ENCODE measurements around the gene RAD51B.
"Not testable (repeated sequence)": the region's sequence is repeated elsewhere in the genome, so short reads cannot be mapped to it uniquely, and the experiment has no call there.

RAD51B gene

DNA sequence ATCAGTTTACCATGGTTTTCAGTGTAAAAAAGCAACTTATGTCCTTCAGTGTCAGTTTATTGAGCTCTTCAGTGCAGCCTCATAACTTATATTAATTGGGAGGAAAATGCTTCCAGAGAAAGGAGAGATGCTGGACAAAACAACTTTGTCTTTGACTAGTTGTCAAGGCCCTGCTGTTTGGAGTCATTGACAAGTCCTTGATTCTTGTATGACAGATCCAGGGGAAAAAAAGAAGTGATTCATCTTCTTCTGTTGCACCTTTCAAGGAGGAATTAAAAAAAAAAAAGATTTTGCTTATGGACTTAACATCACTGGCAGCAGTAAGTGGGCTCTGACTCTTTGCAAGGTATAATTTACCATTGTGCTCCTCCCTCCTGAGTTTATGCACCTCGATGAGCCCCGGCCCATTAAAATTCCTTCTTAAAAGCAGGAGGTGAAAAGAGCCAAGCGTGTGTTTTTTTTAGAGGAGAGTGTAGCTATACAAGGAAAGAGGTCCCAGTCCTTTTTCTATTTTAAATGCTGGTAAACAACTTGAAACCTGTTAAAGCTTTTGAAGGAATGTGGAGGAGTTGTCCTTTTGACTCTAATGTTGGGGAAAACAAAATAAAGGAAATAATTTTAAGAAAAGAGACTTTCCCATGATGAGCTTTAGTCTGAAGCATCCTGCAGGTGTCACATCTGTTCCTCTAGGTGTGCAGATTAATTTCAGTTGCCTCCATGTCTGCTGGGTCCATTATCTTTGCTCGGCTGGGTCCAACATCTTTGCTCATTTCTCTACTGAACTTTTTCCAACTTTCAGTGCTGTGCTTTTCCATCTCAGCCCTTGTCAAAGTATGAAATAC, 431.6 kb downstream of the RAD51B start:
- no peak for DNase-seq (ENCODE audit: low read depth in 2 of 2)

DNA sequence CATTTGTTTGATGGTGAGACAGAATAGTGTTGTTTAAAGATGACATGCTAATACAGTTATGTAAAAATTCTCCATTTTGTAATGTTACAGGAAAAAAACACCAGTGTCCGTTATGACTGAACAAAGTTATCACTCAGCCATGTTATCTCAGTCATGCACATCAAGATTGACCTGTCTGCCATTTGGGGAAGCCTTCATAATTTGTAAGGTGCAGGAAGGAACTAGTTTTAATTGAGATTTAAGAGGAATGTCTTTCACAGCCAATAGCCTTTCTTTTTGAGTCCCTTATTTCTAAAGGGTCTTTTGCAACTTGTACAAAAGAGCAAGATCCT, 432.2 kb downstream of the RAD51B start:
- DNase-seq (ENCODE audit: low read depth in 2 of 2): no peak

DNA sequence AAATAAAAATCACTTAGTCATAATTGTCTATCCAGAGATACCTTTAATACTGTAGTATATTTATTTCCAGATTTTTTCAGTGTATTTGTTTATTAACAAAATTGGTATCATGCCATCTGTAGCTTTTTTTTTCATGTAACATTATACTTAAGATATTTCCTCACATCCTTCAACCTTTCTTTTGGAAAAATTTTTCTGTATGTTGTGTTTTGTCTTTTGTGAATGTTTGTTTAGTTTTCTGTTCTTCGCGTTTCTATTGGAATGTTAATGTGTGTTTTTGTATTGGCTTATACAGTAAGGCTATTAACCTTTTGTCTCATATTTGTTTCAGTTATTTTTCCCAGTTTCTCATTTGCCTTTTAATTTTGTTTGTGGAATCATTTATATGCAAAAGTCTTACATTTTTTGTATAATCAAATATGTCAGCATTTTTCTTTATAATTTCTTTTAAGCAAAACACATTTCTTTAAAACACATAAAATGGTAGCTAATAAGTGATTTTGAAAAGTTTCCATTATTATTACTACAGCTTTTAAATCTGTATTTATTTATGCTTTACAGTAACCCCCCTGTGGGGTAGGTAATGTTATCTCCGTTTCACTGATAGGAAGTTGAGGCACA, 433.7 kb downstream of the RAD51B start:
- no peak for DNase-seq (ENCODE audit: low read depth in 2 of 2)

DNA sequence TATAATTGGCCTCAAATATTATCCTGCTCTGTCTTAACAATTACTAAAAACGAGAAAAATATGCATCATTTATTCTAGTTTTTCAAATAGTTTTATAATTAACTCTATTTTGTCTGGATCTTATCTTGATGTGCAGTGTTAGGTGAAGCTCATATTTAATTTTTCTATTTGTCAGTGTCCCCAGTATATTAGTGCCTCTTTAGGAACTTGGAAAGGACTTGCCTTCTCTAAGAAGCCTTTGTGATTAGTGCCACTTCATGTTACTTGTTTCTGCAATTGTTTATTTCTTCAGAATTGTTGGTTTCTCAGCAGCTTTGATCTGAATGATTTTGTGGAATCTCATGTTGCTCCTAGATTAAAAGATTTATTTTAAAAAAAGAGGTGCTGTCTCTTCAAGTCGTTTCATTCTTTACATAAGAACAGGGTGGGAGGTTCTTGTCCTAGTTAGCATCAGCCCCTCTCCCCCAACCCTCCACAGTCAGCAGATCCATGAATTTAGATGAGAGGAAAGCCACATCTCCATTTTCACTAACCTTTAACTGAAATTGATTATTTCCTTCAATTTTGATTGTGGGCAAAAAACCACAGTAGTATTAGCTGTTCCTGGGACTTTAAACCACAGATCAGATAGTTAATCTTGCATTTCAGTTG, 434.4 kb downstream of the RAD51B start:
- DNase-seq (ENCODE audit: low read depth in 2 of 2): no peak

DNA sequence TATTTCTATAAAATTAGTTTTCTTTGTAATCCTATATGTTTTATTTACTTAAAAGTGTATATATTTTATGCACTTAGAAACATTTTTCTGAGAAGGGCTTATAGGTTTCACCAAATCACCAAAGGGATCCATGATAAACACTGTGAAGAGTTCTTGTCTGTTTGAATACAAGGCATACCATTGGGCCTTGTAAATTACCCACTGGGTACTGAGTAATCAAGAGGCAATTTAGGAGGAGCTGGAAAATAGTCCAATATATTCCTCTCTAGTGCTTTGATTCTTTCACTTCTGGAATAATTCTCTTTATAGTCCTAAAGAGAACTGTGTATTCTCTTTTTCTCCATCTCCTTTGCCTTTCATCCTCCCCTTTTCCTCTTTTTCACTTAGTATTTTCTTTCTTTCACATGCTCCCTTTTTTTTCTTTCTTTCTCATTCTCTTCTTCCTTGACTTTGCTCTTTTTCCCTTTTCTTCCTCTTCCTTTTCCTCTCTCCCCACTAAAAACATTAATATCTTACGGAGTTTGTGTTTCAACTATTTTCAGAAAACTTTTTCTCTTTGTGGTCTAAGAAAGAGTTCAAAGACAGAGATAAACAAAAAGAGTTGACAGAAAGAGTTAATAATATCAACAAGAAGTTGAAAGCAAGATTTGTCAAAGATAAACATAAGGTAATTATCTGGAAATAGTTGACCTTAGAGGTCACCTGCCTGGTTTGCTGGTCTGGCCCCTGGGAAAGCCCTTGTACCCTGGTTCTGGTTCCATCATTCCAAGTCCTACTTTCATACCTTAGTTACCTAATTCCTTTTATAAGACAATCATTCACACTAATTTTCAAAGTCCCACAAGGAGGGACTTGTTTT, 435.3 kb downstream of the RAD51B start:
- no peak for DNase-seq (ENCODE audit: low read depth in 2 of 2)

DNA sequence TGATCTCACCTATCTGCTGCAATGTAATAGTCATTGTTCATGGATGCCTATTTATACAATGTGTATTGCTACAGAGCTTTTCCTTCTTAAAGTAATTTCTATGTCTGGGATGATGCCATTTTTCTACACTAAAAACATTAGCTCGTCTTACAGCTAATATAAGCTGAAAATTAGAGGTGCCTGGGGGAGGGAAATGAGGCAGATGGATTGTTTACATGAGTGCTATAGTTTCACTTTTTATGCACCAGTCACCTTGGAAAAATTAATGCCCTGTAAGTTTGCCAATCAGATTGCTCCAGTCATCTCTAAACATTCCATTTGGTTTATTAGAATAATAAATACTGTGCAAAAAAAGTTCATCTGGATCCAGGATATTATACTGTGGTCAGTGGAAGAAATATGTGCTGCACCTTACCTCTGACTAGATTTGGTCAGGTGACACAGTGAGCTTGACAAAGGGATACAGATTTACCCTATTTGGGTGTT, 436.2 kb downstream of the RAD51B start:
- DNase-seq (ENCODE audit: low read depth in 2 of 2): no peak

DNA sequence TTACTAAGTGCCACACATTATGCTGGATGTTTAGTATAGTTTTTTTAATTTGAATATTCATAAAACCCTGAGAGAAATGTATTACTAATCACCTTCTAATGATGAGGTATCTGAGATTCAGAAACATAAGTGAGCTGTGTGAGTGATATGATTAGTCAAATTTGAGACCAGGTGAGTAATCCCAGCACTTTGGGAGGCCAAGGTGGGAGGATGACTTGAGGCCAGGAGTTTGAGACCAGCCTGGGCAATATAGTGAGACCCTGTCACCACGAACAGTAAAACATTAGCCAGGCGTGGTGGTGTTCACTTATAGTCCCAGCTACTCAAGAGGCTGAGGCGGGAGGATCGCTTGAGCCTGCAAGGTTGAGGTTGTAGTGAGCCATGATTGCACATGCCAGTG, 438.4 kb downstream of the RAD51B start:
- no peak for DNase-seq (ENCODE audit: low read depth in 2 of 2)

DNA sequence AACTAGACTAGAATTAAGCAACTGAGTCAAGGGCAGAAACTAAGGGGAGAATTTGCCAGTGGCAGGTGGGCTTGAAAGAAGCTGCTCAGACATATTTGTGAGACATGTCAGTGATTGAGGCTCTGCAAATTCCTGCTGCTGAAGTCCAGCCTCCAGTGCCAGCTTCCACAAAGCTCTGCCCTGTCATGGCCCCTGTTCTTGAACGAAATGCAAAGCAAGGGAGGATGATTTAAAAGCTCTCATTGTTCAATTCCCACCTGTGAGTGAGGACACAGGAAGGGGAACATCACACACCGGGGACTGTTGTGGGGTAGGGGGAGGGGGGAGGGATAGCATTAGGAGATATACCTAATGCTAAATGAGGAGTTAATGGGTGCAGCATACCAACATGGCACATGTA, 439.4 kb downstream of the RAD51B start:
- not testable (repeated sequence) for DNase-seq (ENCODE audit: low read depth in 2 of 2)

DNA sequence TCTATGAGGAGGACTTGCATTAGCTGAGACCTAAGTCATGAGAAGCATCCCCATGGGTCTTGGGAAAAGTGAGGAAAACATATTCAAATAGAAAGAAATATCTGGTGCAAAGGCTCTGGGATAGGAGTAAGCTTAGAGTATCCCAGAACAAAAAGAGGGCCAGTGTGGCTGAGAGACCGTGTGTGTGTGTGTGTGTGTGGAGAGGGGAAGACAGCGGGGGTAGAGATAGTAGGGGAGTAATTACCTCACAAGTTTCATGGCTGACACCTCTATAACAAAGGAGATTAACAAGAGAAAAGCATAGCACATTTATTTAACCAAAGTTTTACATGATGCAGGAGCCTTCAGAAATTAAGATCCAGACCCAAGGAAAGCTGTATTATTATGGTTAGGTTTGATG, 440.5 kb downstream of the RAD51B start:
- no peak for DNase-seq (ENCODE audit: low read depth in 2 of 2)

DNA sequence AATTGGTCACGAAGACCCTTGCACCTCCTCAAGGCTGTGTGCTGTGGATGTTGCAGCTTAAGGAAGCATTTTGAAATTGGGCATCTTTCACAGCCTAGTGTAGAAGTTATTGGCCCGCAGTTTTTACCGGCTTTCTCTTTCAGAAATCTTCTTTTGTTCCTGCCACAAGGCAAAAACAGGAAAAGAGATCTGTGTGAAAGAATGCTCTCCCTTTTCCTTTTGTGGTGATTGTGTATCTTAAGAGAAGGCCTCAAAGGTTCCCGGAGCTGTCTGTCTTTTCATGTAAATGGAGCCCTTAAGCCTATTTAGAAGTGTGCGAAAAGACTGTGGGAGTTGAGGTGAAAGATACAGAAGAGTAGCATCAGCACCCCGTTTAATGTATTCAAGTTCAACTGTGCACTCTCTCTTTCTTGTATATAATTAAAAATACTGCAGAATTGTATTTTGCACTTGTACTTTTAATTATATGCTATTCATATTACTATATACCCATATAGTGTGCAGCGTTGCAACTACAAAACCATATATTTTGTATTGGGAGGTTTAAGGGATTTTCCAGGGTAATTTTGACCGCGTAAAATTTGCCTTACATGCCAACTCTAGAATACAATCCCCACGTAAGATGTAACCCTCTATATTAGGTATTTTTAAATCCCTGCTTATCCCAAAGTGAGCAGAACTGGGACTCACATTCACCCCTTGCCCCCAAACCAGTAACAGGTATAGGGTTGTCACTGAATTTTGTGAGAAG, 441.7 kb downstream of the RAD51B start:
- DNase-seq (ENCODE audit: low read depth in 2 of 2): no peak

DNA sequence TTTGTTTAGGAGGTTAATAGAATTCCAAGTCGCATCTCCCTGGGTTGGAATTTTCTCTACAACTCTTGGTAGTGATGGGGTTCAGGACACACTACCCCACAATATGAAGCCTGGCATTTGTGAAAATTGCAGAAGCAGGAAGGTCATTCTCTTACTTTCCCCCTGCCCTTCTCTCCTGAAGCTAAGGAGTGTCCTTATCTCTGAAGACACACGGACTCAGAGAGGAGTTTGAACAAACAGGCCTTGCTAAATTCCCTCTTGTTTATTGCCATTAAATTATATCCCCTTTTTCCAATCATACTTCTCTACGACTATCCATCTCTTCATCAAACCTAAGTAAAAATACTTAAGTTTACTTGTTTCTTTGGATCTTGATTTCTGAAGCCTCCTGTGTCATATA, 443.0 kb downstream of the RAD51B start:
- no peak for DNase-seq (ENCODE audit: low read depth in 2 of 2)

DNA sequence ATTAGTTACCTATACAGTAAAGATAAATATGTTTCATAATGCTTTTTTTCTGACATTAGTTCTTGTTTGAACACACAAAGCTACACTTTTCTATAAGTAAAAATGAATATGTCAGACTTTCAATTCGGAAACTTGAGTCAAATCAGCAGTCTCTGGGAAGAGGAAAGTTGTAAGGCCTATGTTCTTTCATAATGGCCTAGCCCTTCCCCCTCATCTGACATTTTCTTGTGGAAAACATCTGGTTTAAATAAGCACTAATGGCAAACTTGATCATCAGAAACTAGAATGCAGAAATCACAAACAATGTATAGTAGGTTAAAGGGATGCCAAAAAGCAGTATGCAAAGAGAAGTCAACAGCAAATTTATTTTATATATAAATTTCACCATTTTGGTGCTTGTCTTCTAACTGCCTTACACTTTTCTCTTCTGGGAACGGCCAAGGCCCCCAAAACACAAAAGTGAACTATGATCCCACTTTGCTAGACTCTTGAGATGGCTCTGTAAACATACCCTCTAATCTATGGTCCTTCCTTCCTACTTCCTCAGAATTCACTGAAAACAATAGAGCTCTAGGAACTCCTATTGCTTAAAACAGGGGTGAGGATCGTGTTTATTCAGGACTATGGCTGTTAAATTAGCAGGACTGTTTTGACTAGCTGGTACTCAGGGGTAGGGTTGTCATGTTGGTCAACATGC, 444.1 kb downstream of the RAD51B start:
- DNase-seq (ENCODE audit: low read depth in 2 of 2): no peak

DNA sequence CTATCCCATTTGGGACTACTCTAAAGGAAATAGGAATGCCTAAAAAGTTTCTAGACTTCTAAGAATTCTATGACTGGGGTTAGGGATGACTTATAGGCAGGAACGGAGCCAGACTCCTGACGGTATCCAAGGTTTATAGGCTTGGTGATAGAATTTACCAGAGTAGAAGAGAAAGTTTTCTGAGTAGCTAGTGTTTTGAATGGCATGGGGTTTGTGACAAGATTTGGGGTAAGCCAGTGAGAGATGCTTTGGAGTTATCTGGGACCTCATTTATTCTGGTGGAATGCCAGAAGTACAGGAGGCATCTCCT, 444.6 kb downstream of the RAD51B start:
- no peak for DNase-seq (ENCODE audit: low read depth in 2 of 2)

DNA sequence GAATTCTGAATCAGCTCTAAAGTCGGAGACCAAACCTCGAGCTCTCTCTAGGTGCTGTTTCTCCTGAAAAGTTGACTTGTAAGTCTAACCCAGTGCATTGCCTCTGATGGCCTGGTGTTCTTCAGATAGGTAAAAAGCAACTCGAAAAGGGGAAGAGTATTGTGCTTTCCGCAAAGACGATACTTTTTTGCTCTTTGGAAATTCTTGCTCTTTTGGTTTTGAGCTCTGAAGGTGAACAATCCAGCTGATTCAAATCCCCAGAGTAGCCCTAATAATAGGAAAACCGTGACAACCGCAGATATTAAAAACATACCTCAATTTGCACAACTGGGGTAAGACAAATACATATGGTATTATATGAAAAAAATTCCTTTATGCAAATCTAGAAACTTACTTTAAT, 447.4 kb downstream of the RAD51B start:
- no peak for DNase-seq (ENCODE audit: low read depth in 2 of 2)

DNA sequence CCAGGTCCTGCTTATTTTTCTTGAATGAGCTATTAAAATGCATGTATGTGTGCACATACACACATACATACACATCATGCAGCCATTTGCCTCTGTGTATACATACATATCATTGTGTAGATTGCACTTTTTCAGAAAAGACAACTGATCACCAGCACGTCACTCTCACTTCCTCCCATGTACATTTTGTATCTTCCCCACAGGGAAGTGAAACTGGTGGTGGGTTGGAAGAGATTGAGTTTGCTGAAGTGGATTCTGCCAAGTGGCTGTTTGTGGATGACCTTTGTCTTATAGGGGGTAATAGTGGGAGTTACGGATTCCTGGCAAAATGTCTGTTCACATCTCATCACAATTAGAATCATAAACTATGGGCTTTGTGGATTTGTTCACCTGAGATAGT, 448.6 kb downstream of the RAD51B start:
- no peak for DNase-seq (ENCODE audit: low read depth in 2 of 2)

DNA sequence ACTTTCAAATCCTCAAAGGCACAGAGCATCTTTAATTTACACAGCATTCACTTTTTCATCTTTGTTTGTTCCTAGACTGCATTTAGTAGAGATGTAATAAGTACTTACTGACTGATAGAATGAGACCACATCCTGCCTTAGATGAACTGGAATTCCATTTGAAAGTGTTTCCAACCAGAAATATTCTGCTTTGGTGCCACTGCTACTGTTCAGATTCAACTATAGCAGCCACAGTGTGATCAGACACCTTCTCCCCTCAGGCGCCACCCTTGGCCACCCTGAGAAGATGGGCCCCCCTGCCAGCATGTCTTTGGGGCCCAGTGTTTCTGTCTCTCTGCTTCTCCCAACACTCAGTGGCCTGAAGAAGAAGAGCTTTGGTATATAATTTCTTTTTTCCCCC, 449.1 kb downstream of the RAD51B start:
- DNase-seq (ENCODE audit: low read depth in 2 of 2): no peak

DNA sequence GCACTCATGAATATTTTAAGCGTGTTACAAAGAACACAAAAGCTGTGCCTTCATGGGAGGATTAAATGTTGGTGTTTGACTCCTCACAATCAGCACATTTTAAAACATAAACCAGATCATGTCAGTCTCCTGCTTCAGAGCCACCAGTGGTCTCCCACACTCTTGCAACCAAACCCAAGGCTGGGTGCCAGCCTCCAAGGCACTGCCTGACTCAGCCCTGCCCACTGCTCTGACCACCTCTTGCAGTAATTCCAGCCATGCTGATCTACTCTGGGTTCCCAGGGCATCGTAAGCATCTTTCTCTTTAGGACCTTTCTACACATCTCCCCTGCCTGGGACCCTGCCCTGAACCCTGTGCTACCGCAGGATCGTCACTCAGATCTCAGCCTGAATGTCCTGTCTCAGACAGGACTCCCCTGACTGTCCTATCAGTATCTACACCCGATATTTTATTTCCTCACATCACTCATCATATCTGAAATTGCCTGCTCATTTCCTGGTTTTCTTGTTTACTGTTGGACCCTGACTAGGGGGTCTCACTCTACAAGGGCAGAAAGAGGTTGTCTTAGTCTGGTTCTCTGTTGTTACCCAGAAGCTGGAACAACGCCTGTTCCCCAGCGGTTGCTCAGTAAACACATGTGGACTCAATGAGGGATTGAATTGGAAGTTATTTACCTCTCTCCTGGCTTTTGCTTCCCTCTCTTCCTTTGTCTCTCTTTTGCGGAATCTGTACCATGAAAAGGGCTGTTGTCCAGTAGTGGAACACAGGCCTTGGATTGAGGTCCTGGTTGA, 449.8 kb downstream of the RAD51B start:
- DNase-seq (ENCODE audit: low read depth in 2 of 2): no peak

DNA sequence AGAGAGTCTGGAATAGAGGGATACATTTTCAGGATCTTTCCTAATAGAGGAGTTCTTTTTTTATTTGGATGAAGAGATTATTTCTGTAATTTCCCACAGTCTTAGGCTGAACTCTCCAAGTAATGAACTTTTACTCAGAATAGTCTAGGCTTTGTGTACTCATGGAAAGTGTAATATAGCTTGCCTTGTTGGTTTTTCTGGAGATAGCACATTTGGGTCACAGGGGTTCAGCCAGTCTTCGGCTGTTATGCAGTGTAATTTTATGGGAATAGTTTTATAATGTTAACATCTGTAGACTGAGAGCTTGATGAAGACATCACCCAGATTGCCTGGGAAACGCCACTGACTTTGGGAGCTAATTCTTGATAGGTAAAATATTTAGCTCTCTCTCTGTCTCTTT, 450.8 kb downstream of the RAD51B start:
- no peak for DNase-seq (ENCODE audit: low read depth in 2 of 2)

DNA sequence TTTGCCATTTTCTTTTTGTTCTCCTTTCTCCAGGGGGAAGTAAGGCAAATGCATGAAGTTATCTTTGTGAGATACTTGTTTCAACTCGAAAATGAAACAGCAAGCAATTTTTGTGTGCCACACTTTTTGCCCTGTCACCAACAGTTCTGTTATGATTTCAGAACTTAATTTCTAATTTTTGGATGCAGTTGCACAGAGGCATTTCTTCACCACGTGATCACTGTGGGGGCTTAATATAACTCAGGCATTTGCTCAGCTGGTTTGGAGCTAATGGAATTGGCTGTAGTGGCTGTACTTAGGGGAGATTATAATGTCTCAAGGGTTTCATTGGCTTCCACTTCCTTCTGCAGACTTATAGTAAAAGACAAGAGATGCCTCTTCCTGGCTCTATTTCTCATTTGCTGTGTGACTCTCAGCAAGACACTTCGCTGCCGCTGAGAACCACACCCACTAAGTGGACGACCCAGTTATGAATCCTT, 452.4 kb downstream of the RAD51B start:
- DNase-seq (ENCODE audit: low read depth in 2 of 2): no peak

DNA sequence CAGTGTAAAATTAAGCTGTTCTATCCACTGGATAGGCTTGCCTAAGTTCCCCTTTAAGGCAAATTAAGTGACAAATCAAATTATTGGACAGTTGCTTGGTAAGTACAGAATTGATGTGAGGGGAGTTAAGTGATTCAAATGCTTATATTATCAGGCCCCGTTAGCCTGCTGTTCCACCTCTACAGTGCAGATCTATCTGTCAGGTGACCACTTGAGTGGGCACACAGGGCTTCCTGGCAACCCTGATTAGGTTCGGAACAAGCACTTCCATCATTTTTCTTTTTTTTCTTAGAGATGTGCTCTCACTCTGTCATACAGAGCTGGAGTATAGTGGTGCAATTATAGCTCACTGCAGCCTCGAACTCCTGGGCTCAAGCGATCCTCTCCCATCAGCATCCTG, 453.8 kb downstream of the RAD51B start:
- DNase-seq (ENCODE audit: low read depth in 2 of 2): no peak

Data from stimulated activated CD8-positive, alpha-beta memory T cell treated with anti-CD3 and anti-CD28 coated beads, Interleukin-15, amount 100 ng/mL, for 48 hours (primary cell).